Activated CD8-positive, alpha-beta memory T cell treated with anti-CD3 and anti-CD28 coated beads, Interleukin-2, amount 10 ng/mL, durations not matched to agents 7 days and 5 days (primary cell): Measurements from ENCODE around the gene JAK1. TPM values are rescaled to one million over a fixed set of nuclear protein-coding genes. Genes with fewer than 3 reads are reported as not detected.

Experiments
- ATAC-seq: fragments of 150-1000 bp; cut with Tn5 transposase; one replicate; pipeline ENCODE4 v1.10.0; 2021; ENCODE audit warnings: moderate library complexity
- CTCF ChIA-PET: fragments of 350-600 bp; sonication (Branson Sonifier 250); formaldehyde crosslinking; loops from one replicate; lab custom pipeline; 2021; ENCODE audit warnings: antibody characterized with exemption; lab: Charles Lee
- DNase-seq: peaks from one replicate; pipeline ENCODE4 v3.0.0-alpha.2; 2020
- H3K27ac Mint-ChIP-seq: one replicate; pipeline ENCODE4 v1.8.0; 2021; ENCODE audit warnings: mild to moderate bottlenecking, mixed read lengths
- H3K27me3 Mint-ChIP-seq: one replicate; pipeline ENCODE4 v1.8.0; 2021; ENCODE audit warnings: mixed read lengths
- H3K36me3 Mint-ChIP-seq: one replicate; pipeline ENCODE4 v1.8.0; 2021; ENCODE audit warnings: mild to moderate bottlenecking, mixed read lengths
- H3K4me1 Mint-ChIP-seq: one replicate; pipeline ENCODE4 v1.8.0; 2021; ENCODE audit warnings: mixed read lengths
- H3K4me3 Mint-ChIP-seq: one replicate; pipeline ENCODE4 v1.8.0; 2021; ENCODE audit warnings: mild to moderate bottlenecking, moderate library complexity, mixed read lengths
- H3K9me3 Mint-ChIP-seq: one replicate; pipeline ENCODE4 v1.8.0; 2022; ENCODE audit warnings: low read depth, mixed read lengths
- total RNA-seq, 2 experiments: library from RNA; stranded (reverse); gene quantifications; one replicate each; pipeline ENCODE4 v1.2.3, GENCODE V29; 2021

The JAK1 gene
- total RNA-seq, 2 experiments from 2014 or later: 166 to 173 TPM

- no peak for ATAC-seq
- CTCF ChIA-PET: no interaction called here
- Mint-ChIP-seq H3K36me3 (no peaks in the 10 kb centered on the region), H3K27me3 (no peaks in the 10 kb centered on the region), H3K9me3 (no peaks in the 10 kb centered on the region), H3K27ac (no peak overlapping the region), H3K4me1 (no peaks in the 10 kb centered on the region), H3K4me3 (no peak overlapping the region)
- DNase-seq: no peak
Measured at GRCh38 chr1:64809309-64809708, 157.0 kb downstream of the JAK1 start.

DNA sequence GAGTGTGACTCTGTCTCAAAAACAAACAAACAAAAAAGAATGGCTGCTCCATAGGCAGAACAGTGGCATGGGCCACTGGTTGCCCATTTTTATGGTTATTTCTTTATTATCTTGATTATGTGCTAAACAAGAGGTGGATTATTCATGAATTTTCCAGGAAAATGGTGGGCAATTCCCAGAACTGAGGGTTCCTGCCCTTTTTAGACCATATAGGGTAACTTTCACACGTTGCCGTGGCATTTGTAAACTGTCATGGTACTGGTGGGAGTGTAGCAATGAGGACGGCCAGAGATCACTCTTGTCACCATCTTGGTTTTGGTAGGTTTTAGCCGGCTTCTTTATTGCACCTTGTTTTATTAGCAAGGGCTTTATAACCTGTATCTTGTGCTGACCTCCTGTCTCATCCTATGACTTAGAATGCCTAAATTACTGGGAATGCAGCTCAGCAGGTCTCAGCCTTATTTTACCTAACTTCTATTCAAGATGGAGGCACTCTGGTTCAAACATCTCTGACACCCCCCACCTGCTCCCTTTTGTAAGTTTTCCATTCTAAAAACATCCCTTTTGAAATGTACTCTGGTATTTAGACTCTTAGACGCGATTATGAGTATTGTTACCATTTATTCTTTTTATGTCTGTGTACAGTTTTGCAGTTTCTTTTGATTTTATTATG lies 164.4 kb downstream of the JAK1 start:
- Mint-ChIP-seq H3K27ac (no peak overlapping the region), H3K4me1 (no peaks in the 10 kb centered on the region), H3K27me3 (no peaks in the 10 kb centered on the region), H3K36me3 (peaks cover 3% of the 10 kb centered on the region), H3K4me3 (no peak overlapping the region), H3K9me3 (no peaks in the 10 kb centered on the region)
- ATAC-seq (no peak), DNase-seq (no peak)
- CTCF ChIA-PET: no interaction called here

DNA sequence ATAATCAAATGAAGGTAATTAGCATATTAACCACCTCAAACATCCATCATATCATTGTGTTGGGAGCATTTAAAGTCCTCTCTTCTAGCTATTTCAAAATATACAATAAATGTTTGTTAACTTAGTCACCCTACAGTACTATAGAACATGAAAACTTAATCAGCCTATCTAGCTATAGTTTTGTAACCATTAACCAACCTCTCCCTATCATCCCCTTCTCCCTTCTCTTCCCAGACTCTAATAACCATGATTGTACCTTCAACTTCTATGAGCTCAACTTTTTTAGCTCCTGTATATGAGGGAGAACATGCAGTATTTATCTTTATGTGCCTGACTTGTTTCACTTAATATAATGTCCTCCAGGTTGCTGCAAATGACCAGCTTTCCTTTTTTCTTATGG lies 167.5 kb downstream of the JAK1 start:
- Mint-ChIP-seq H3K4me1 (no peaks in the 10 kb centered on the region), H3K27ac (no peak overlapping the region), H3K36me3 (peaks cover 4% of the 10 kb centered on the region), H3K27me3 (no peaks in the 10 kb centered on the region), H3K4me3 (no peak overlapping the region), H3K9me3 (no peaks in the 10 kb centered on the region)
- DNase-seq (no peak), ATAC-seq (no peak)
- CTCF ChIA-PET: interaction anchor here (1.1 kb wide), 1 partner anchor 25 kb away, joined by 3 read pairs; no protein-coding TSS in a partner anchor

DNA sequence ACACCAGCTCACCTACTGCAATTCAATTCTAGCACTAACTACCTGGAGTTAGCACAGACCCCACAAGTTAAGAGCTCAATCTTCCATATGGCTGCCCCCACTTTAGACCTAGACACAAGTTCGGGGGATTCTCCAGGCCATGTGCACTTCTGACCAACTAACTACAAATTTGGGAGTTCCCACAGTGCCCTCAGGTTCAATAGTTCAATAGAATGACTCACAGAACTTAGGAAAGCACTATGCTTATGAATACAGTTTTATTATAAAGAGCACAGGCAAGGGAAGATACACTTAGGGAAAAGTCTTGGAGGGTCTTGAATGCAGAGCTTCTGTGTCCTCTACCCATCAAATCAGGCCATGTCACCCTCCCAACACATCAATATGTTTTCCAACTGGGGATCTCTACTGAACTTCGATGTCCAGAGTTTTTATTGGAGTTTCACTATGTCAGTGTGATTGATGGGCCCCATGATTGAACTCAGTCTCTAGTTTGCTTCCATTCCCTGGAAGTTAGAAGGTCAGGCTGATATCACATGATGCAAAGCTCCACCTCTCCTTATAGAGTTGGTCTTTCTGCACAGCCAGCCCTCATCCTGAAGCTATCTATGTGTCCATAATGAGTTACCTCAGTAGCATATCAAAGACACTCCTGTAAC lies 175.4 kb downstream of the JAK1 start:
- DNase-seq (no peak), ATAC-seq (no peak)
- Mint-ChIP-seq H3K4me3 (no peak overlapping the region), H3K27me3 (no peaks in the 10 kb centered on the region), H3K9me3 (peaks cover 11% of the 10 kb centered on the region), H3K36me3 (peaks cover 32% of the 10 kb centered on the region), H3K27ac (no peak overlapping the region), H3K4me1 (no peaks in the 10 kb centered on the region)
- CTCF ChIA-PET: no interaction called here

Other genes starting within 250 kb of the JAK1 start
- gene RAVER2, start 221.5 kb downstream of the JAK1 start, total RNA-seq: 1 to 10 TPM; 5.7 to 8.8 TPM
- gene AK4, start 181.7 kb upstream of the JAK1 start, total RNA-seq: 10 to 100 TPM; 51.5 to 60.5 TPM